Epithelial cell of umbilical artery (primary cell): ENCODE results near the gene PTGIS. TPM values are rescaled to one million over a fixed set of nuclear protein-coding genes. Genes with fewer than 3 reads are reported as not detected.

Experiments
- total RNA-seq: library from RNA; depleted of rRNA; stranded (reverse); fragments of >200 nt; gene quantifications from 2 replicates; pipeline ENCODE4 v1.2.3, GENCODE V29; 2014

Gene PTGIS
- total RNA-seq: 0.97 and 2.4 TPM in 2 replicates

GRCh38 chr20:49567421-49568277 lies at the start of gene PTGIS:
Gene PTGIS (minus strand): TSS chr20:49568137. CDS start chr20:49568116, 21 bp downstream.

DNA sequence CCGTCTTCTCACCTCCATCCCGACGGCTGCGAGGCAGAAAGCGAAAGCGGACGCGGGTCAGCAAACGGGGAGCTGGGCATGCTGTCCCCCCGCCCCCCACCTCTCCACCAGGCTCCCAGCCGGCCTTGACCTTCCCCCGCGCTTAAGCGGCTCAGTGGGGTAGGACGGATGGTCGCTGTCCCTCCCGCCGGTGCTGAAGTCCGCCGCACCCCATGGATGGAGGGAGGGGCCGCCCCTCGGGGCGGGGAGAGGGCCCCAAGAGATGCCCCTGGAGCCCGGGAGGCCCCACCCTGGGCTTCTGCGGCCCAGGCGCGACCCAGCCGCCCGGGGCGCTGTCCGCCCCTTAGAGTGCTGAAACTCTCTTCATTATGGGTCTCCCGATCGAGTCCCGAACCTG lies 85.3 kb downstream of the PTGIS start, which contains the start of gene KCNB1:
KCNB1 (minus strand) TSS at position 48 of the 397 bp plus-strand sequence. CDS start 188 bp downstream, outside the sequence.

Other genes starting within 250 kb of the PTGIS start
- gene KCNB1, start 85.5 kb downstream of the PTGIS start, total RNA-seq: under 0.01 TPM in 1 of 2 replicates, not detected in the other
- gene B4GALT5, start 145.7 kb upstream of the PTGIS start, total RNA-seq: 33.8 and 61.9 TPM in 2 replicates
- 3.5 and 5.2 TPM in 2 replicates for gene SLC9A8, start 244.7 kb upstream of the PTGIS start, total RNA-seq